BLaER1 treated with 17β-estradiol and CSF1 and Interleukin-3, amounts not matched to agents 10 nM and 100 nM (cell line): ENCODE data around the gene NDUFA8.

Source experiments
- H3K27ac ChIP-seq, 11 experiments: shearing (Covaris generic); formaldehyde crosslinking; 2 replicates each; pipeline ENCODE4 v1.8.1; 2022
- H3K27me3 ChIP-seq, 11 experiments: shearing (Covaris generic); formaldehyde crosslinking; 2 replicates each; pipeline ENCODE4 v1.8.1; 2022
- H3K36me3 ChIP-seq, 11 experiments: shearing (Covaris generic); formaldehyde crosslinking; 2 replicates each; pipeline ENCODE4 v1.8.1; 2022
- H3K4me1 ChIP-seq, 10 experiments: shearing (Covaris generic); formaldehyde crosslinking; 2 replicates each; pipeline ENCODE4 v1.8.1; 2022
- H3K4me2 ChIP-seq, 11 experiments: shearing (Covaris generic); formaldehyde crosslinking; 2 replicates each; pipeline ENCODE4 v1.8.1; 2022
- H3K4me3 ChIP-seq, 10 experiments: shearing (Covaris generic); formaldehyde crosslinking; 2 replicates each; pipeline ENCODE4 v1.8.1; 2022
- H3K9ac ChIP-seq, 11 experiments: shearing (Covaris generic); formaldehyde crosslinking; 2 replicates each; pipeline ENCODE4 v1.8.1; 2022
- H3K9me3 ChIP-seq, 11 experiments: shearing (Covaris generic); formaldehyde crosslinking; replicated peaks in 1 of 11; 2 replicates each; pipeline ENCODE4 v1.8.1; 2022
- H4K20me1 ChIP-seq, 11 experiments: shearing (Covaris generic); formaldehyde crosslinking; 2 replicates each; pipeline ENCODE4 v1.8.1; 2022
- Cebpa-rat ChIP-seq, 11 experiments: shearing (Covaris generic); IDR thresholded peaks; 2 replicates each; pipeline ENCODE4 v1.8.1; 2022

NDUFA8 gene

GRCh38 chr9:122133984-122134535, 25.5 kb downstream of the NDUFA8 start:
- no peak overlapping the region for H3K9ac ChIP-seq
- H3K4me2 ChIP-seq: no peak overlapping the region
- no peaks in the 10 kb centered on the region for H3K9me3 ChIP-seq
- peaks cover 0 to 4% (median 0%) of the 10 kb centered on the region in 11 experiments; a peak in 2 of 22 replicates for H4K20me1 ChIP-seq
- H3K27ac ChIP-seq: no peak overlapping the region
- no peaks in the 10 kb centered on the region for H3K36me3 ChIP-seq
- peaks cover 0 to 13% (median 9%) of the 10 kb centered on the region in 11 experiments; a peak in 14 of 22 replicates for H3K27me3 ChIP-seq
- TF ChIP-seq Cebpa-rat (IDR thresholded peaks at IDR 0.05): no peak
- H3K4me3 ChIP-seq: no peak overlapping the region
- H3K4me1 ChIP-seq: no peaks in the 10 kb centered on the region

- Histone ChIP-seq H3K9ac (no peak overlapping the region), H3K4me1 (no peaks in the 10 kb centered on the region), H3K27me3 (peaks cover 0 to 13% (median 9%) of the 10 kb centered on the region in 11 experiments; a peak in 14 of 22 replicates), H4K20me1 (peaks cover 0 to 4% (median 0%) of the 10 kb centered on the region in 11 experiments; a peak in 2 of 22 replicates), H3K27ac (no peak overlapping the region), H3K4me3 (no peak overlapping the region), H3K9me3 (no peaks in the 10 kb centered on the region), H3K4me2 (no peak overlapping the region), H3K36me3 (no peaks in the 10 kb centered on the region)
- TF ChIP-seq Cebpa-rat (IDR thresholded peaks at IDR 0.05): no peak
Measured at GRCh38 chr9:122133263-122133983, 26.2 kb downstream of the NDUFA8 start.

GRCh38 chr9:122132539-122132938, 27.0 kb downstream of the NDUFA8 start:
- H3K9ac ChIP-seq: no peak overlapping the region
- H3K27ac ChIP-seq: no peak overlapping the region
- H3K4me2 ChIP-seq: no peak overlapping the region
- no peaks in the 10 kb centered on the region for H3K4me1 ChIP-seq
- no peak overlapping the region for H3K4me3 ChIP-seq
- H3K9me3 ChIP-seq: no peaks in the 10 kb centered on the region
- H4K20me1 ChIP-seq: peaks cover 0 to 4% (median 0%) of the 10 kb centered on the region in 11 experiments; a peak in 2 of 22 replicates
- no peaks in the 10 kb centered on the region for H3K36me3 ChIP-seq
- TF ChIP-seq Cebpa-rat (IDR thresholded peaks at IDR 0.05): no peak
- peaks cover 4 to 16% (median 14%) of the 10 kb centered on the region in 11 experiments; a peak in 21 of 22 replicates for H3K27me3 ChIP-seq

GRCh38 chr9:122131401-122132001, 28.1 kb downstream of the NDUFA8 start:
- no peaks in the 10 kb centered on the region for H3K9me3 ChIP-seq
- no peak for TF ChIP-seq Cebpa-rat (IDR thresholded peaks at IDR 0.05)
- no peak overlapping the region for H3K4me2 ChIP-seq
- H3K27me3 ChIP-seq: peaks cover 14 to 27% (median 24%) of the 10 kb centered on the region in 11 experiments
- no peak overlapping the region for H3K4me3 ChIP-seq
- H3K27ac ChIP-seq: no peak overlapping the region
- no peak overlapping the region for H3K9ac ChIP-seq
- H3K36me3 ChIP-seq: no peaks in the 10 kb centered on the region
- H4K20me1 ChIP-seq: peaks cover 0 to 4% (median 0%) of the 10 kb centered on the region in 11 experiments; a peak in 2 of 22 replicates
- peaks cover 0 to 2% (median 0%) of the 10 kb centered on the region in 10 experiments; a peak in 1 of 20 replicates for H3K4me1 ChIP-seq

GRCh38 chr9:122130837-122131236, 28.7 kb downstream of the NDUFA8 start:
- no peaks in the 10 kb centered on the region for H3K36me3 ChIP-seq
- H3K27ac ChIP-seq: no peak overlapping the region
- H3K9me3 ChIP-seq: no peaks in the 10 kb centered on the region
- peaks cover 0 to 5% (median 0%) of the 10 kb centered on the region in 11 experiments; a peak in 3 of 22 replicates for H4K20me1 ChIP-seq
- TF ChIP-seq Cebpa-rat (IDR thresholded peaks at IDR 0.05): no peak
- no peak overlapping the region for H3K9ac ChIP-seq
- no peak overlapping the region for H3K4me3 ChIP-seq
- H3K4me1 ChIP-seq: peaks cover 0 to 6% (median 0%) of the 10 kb centered on the region in 10 experiments; a peak in 1 of 20 replicates
- H3K27me3 ChIP-seq: peaks cover 21 to 33% (median 31%) of the 10 kb centered on the region in 11 experiments
- H3K4me2 ChIP-seq: no peak overlapping the region

GRCh38 chr9:122129969-122130368, 29.6 kb downstream of the NDUFA8 start:
- Histone ChIP-seq H3K27me3 (peaks cover 26 to 40% (median 37%) of the 10 kb centered on the region in 11 experiments), H3K4me2 (no peak overlapping the region), H3K36me3 (no peaks in the 10 kb centered on the region), H3K27ac (no peak overlapping the region), H3K9ac (no peak overlapping the region), H3K9me3 (no peaks in the 10 kb centered on the region), H3K4me1 (peaks cover 0 to 6% (median 0%) of the 10 kb centered on the region in 10 experiments; a peak in 1 of 20 replicates), H4K20me1 (peaks cover 0 to 10% (median 0%) of the 10 kb centered on the region in 11 experiments; a peak in 3 of 22 replicates), H3K4me3 (no peak overlapping the region)
- no peak for TF ChIP-seq Cebpa-rat (IDR thresholded peaks at IDR 0.05)

- H3K27ac ChIP-seq: no peak overlapping the region
- no peaks in the 10 kb centered on the region for H3K36me3 ChIP-seq
- H3K9ac ChIP-seq: no peak overlapping the region
- H3K27me3 ChIP-seq: peaks cover 26 to 40% (median 37%) of the 10 kb centered on the region in 11 experiments
- no peak overlapping the region for H3K4me3 ChIP-seq
- TF ChIP-seq Cebpa-rat (IDR thresholded peaks at IDR 0.05): no peak
- no peaks in the 10 kb centered on the region for H3K9me3 ChIP-seq
- peaks cover 0 to 6% (median 0%) of the 10 kb centered on the region in 10 experiments; a peak in 1 of 20 replicates for H3K4me1 ChIP-seq
- H3K4me2 ChIP-seq: no peak overlapping the region
- H4K20me1 ChIP-seq: peaks cover 0 to 10% (median 0%) of the 10 kb centered on the region in 11 experiments; a peak in 3 of 22 replicates
Measured at GRCh38 chr9:122128969-122129343, 30.6 kb downstream of the NDUFA8 start.

- Histone ChIP-seq H3K27me3 (peaks cover 26 to 40% (median 37%) of the 10 kb centered on the region in 11 experiments), H3K4me2 (no peak overlapping the region), H4K20me1 (peaks cover 0 to 10% (median 0%) of the 10 kb centered on the region in 11 experiments; a peak in 3 of 22 replicates), H3K27ac (no peak overlapping the region), H3K4me1 (peaks cover 0 to 6% (median 0%) of the 10 kb centered on the region in 10 experiments; a peak in 1 of 20 replicates), H3K9me3 (no peaks in the 10 kb centered on the region), H3K4me3 (no peak overlapping the region), H3K36me3 (no peaks in the 10 kb centered on the region), H3K9ac (no peak overlapping the region)
- no peak for TF ChIP-seq Cebpa-rat (IDR thresholded peaks at IDR 0.05)
Measured at GRCh38 chr9:122128007-122128968, 31.3 kb downstream of the NDUFA8 start.
